ENCODE results near the gene AJM1. TPM values are rescaled to one million over a fixed set of nuclear protein-coding genes. Genes with fewer than 3 reads are reported as not detected.

The AJM1 gene
- total RNA-seq, 2 experiments from 2014 or later, result 4.0 to 4.1 TPM

GRCh38 chr9:136820971-136821825 is 21.1 kb upstream of the AJM1 start:
- no peaks in the 10 kb centered on the region for H3K27me3 Mint-ChIP-seq
- CTCF ChIA-PET, result interaction anchor here (0.9 kb wide), 2 partner anchors 14 to 210 kb away, joined by 3 to 4 read pairs; no protein-coding TSS in a partner anchor

DNA sequence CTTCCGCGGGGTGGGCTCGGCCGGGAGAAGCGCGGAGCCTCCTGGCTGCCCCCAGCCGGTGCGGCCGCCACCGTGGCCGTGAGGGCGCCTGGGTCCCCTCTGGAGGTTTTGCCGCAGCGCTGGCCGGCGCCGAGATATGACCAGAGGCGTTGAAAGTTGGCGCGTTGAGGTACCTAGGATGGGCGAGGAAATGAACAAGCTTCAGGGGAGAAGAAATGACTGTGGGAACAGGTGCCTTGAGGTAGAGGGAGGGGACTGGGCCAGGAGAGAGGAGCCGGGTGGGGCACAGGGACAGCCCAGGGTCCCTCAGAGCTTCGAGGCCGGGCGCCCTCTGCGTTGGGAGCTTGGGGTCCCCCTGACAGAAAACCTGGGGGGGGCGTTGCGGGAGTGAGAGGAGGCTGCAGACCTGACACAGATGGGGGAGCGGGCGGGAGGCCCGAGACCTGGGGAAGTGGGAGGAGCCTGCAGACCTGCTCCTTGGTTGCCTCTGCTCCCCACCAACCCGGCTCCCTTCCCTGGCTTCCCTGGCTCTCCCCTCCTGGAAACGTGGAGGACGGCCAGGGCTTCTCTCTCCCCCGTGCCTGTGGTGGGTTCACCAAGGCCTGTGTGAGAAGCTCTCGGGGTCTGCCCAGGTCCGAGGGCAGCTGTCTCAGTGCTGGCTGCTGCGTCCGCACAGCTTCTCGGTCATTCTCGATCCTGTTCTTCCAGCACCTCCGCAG is 20.3 kb upstream of the AJM1 start:
- ChIA-PET POLR2A (no interaction called here), CTCF (interaction anchor here (0.7 to 1.9 kb wide), 2 partner anchors 20 to 21 kb away, joined by 3 to 5 read pairs; no protein-coding TSS in a partner anchor)
- Mint-ChIP-seq H3K4me3 (no peak overlapping the region), H3K9me3 (no peaks in the 10 kb centered on the region), H3K27me3 (no peaks in the 10 kb centered on the region), H3K4me1 (peaks cover 9% of the 10 kb centered on the region), H3K36me3 (ENCODE audit: low read depth) (peaks cover 13% of the 10 kb centered on the region), H3K27ac (no peak overlapping the region)
- no peak for DNase-seq

More at GRCh38 chr9:136820971-136821825, 21.1 kb upstream of the AJM1 start:
- POLR2A ChIA-PET, result no interaction called here
- Mint-ChIP-seq H3K36me3 (ENCODE audit: low read depth) (peaks cover 15% of the 10 kb centered on the region), H3K4me3 (no peak overlapping the region), H3K27ac (no peak overlapping the region), H3K9me3 (no peaks in the 10 kb centered on the region), H3K4me1 (peaks cover 11% of the 10 kb centered on the region)
- DNase-seq, result no peak

DNA sequence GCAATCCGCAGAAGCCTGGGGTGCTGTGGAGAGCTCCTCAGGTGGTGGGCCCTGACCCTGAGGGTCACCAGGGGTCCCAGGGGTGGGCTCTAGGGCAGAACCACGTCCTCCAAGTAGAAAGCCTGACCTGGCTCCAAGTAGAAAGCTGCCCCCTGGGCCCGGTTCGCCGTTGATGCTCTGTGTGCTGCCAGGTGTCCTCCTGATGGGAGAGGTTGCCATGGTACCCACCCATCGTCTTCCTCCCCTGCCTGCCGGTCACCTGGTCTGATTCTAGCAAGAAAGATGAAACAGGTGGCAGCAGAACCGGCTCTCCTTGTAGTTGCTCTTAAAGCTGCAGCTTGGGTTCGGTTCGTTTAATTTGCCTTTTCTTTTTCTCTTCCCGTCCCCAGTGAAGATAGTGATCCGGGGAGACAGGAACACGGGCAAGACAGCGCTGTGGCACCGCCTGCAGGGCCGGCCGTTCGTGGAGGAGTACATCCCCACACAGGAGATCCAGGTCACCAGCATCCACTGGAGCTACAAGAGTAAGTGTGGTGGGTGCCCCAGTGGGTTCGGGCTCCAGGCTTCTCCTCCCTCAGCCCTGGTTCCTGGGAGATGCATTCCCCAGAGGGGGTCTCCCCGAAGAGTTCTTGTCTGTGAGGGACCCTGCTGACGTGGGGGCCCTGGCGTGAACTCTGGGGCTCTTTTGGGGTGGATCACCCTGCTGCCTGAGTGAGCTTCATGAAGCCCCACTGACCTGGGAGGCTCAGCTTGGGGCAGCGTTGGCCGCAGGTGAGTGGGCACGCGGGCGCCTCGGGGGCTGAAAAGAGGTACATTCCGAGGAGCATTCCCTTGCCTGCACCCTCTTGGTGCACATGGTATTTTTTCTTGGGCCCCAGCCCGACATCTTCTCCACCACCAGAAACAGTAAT is 18.9 kb upstream of the AJM1 start:
- peaks cover 7% of the 10 kb centered on the region for H3K4me1 Mint-ChIP-seq
- ChIA-PET POLR2A (no interaction called here), CTCF (interaction anchor here (0.7 to 1.9 kb wide), 3 partner anchors 12 to 173 kb away, joined by 3 to 5 read pairs (median 5); no protein-coding TSS in a partner anchor)
- no peaks in the 10 kb centered on the region for H3K27me3 Mint-ChIP-seq
- DNase-seq, result no peak
- H3K27ac Mint-ChIP-seq, result no peak overlapping the region
- H3K9me3 Mint-ChIP-seq, result no peaks in the 10 kb centered on the region
- no peak overlapping the region for H3K4me3 Mint-ChIP-seq
- H3K36me3 Mint-ChIP-seq (ENCODE audit: low read depth), result peaks cover 12% of the 10 kb centered on the region

DNA sequence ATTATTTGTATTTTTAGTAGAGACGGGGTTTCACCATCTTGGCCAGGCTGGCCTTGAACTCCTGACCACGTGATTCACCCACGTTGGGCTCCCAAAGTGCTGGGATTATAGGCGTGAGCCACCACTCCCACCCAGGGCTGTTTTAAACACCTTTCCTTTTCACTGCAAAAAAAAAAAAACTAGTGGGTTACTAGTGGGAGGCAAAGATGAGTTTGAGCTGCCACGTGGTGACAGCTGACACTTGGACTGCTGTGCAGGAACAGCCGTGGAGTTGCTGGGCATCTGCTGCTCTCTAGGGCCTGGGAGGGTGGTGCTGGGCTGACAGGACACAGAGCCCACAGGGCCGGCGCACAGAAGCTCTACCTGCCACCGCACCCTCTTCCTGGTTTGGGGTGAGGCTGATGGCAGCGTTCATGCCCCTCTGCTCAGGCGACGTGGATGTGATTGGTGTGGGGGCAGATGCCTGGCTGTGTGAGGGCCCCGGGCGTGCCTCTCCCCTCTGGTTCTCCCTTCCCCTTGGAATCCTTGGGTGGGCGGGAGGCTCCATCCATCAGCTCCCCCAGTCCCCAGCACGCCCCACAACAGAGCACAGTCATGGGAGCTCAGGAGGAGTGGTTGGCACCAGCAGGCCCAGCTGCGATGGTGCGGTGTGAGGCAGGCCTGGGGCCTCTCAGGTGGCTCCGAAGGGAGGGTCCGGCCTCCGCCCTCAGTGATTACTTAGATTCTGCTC is 17.6 kb upstream of the AJM1 start:
- no peak overlapping the region for H3K27ac Mint-ChIP-seq
- H3K9me3 Mint-ChIP-seq, result no peaks in the 10 kb centered on the region
- POLR2A ChIA-PET, result no interaction called here

DNA sequence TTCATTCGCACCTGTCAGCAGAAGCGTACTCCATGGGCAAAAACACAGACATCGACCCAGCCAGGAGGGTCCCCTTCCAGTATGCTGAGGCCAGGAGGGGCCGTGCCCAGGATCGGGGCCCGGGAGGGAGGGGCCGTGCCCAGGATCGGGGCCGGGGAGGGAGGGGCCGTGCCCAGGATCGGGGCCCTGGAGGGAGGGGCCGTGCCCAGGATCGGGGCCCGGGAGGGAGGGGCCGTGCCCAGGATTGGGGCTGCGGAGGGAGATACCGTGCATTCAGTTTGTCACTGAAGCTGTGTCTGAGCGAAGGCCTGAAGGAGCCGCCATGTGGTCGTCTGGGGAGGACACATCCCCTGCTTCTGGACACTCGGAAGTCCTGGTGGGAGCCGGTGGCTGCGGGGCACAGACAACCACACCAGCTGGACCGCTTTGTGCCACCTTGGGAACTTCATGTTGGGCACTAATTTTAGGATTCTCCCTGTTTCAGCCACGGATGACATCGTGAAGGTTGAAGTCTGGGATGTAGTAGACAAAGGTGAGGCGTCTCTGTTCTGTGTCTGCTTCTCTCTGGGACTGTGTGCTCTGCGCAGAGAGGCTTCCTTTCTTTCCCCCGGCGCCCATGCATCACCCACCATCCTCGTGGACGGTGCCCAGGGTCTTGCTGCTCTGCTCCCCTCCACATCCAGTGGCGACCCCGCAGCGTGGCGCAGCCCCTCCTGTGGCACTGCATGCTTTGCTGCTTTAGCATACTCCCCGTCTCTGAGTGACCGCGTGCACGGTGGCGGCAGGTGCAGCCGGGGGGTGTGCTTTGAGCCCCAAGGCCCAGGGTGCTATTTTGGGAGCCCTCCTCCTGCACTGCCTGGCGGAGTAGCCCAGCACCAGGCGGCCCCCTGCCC is 16.7 kb upstream of the AJM1 start:
- Mint-ChIP-seq H3K27me3 (no peaks in the 10 kb centered on the region), H3K36me3 (ENCODE audit: low read depth) (peaks cover 12% of the 10 kb centered on the region), H3K9me3 (no peaks in the 10 kb centered on the region), H3K4me3 (no peak overlapping the region), H3K27ac (no peak overlapping the region), H3K4me1 (peaks cover 7% of the 10 kb centered on the region)
- POLR2A ChIA-PET, result no interaction called here
- CTCF ChIA-PET, result interaction anchor here (0.6 to 1.0 kb wide), 2 partner anchors 26 to 135 kb away, joined by 3 read pairs; no protein-coding TSS in a partner anchor
- DNase-seq, result no peak

More for the DNA sequence above, 17.6 kb upstream of the AJM1 start:
- DNase-seq, result no peak
- Mint-ChIP-seq H3K4me1 (peaks cover 7% of the 10 kb centered on the region), H3K27me3 (no peaks in the 10 kb centered on the region), H3K36me3 (ENCODE audit: low read depth) (peaks cover 12% of the 10 kb centered on the region), H3K4me3 (no peak overlapping the region)
- CTCF ChIA-PET, result interaction anchor here (0.6 to 0.7 kb wide), 3 partner anchors 76 to 322 kb away, joined by 3 to 4 read pairs (median 3); no protein-coding TSS in a partner anchor

DNA sequence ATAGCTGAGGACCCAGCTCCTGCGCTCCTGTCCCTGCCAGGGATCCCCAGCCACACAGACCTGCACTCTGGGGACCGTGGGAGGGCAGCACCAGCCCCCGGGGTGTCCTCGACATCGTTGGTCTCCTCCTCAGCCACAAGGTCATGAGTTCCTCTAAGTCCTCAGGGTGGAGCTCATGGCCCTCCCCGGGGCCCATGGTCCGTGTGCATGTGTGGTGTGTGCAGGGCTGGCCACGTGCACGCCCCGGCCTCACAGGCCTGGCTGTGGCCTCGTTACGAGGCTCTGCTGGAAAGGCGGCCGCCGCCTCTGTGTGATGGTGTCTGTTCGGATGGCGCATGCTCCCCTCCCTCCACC is 16.1 kb upstream of the AJM1 start:
- Mint-ChIP-seq H3K36me3 (ENCODE audit: low read depth) (peaks cover 9% of the 10 kb centered on the region), H3K4me1 (peaks cover under 1% of the 10 kb centered on the region), H3K4me3 (no peak overlapping the region), H3K9me3 (no peaks in the 10 kb centered on the region), H3K27me3 (no peaks in the 10 kb centered on the region), H3K27ac (no peak overlapping the region)
- ChIA-PET POLR2A (no interaction called here), CTCF (interaction anchor here (0.6 to 1.0 kb wide), 2 partner anchors 27 to 134 kb away, joined by 3 read pairs; no protein-coding TSS in a partner anchor)
- DNase-seq, result no peak

DNA sequence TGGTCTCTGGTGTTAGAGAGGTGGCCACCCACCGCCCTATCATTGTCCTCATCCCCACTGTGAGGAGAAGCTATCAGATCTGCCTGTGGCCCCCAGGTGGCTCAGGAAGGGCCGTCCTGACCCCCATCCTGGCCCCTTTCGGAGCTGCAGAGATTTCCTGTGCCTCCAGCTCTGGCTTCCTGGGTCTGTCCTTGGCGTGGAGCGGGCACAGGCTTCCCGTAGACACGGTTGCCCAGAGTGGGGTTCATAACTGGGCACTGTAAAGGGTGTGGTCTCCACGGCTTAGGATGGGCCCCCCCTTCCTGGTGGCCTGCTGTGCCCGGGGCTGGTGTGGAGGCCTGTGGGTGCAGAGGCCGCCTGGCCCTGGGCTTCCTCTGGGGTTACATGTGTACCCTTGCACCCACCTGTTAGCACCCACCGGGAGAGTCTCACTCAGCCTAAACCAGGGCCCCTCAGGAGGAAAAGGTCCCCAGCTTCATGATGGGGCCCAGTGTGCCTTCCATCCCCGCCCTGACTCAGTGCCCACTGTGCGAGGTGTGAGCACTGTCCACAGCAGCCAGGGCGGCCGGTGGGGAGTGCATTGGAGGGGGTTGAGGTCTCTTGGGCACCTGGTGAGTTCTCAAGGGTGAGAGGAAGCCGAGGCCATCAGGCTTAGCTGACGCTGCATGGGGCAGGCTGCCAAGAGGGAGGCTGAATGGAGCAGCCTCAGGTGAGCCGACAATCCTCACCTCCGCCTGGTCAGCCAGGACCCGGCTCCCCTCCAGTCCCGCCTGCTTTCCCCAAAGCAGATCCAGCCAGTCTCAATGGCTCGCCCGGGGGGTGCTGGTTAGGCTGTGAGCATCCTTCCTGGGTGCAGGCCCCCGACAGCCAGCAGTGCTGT is 15.3 kb upstream of the AJM1 start:
- CTCF ChIA-PET, result interaction anchor here (1.0 to 3.1 kb wide), 3 partner anchors 15 to 55 kb away, joined by 3 to 19 read pairs (median 4); partner anchors contain the start of gene AJM1
- Mint-ChIP-seq H3K4me3 (no peak overlapping the region), H3K4me1 (no peaks in the 10 kb centered on the region), H3K9me3 (no peaks in the 10 kb centered on the region), H3K36me3 (ENCODE audit: low read depth) (peaks cover 10% of the 10 kb centered on the region), H3K27ac (no peak overlapping the region), H3K27me3 (no peaks in the 10 kb centered on the region)
- no peak for DNase-seq
- POLR2A ChIA-PET, result no interaction called here

- H3K4me3 Mint-ChIP-seq, result no peak overlapping the region
- H3K9me3 Mint-ChIP-seq, result no peaks in the 10 kb centered on the region
- CTCF ChIA-PET, result interaction anchor here (1.6 to 3.1 kb wide), 2 partner anchors 14 to 54 kb away, joined by 4 to 19 read pairs; partner anchors contain the start of gene AJM1
- no peaks in the 10 kb centered on the region for H3K4me1 Mint-ChIP-seq
- DNase-seq, result no peak
- POLR2A ChIA-PET, result no interaction called here
- H3K36me3 Mint-ChIP-seq (ENCODE audit: low read depth), result peaks cover 12% of the 10 kb centered on the region
- no peak overlapping the region for H3K27ac Mint-ChIP-seq
- no peaks in the 10 kb centered on the region for H3K27me3 Mint-ChIP-seq
These were observed 14.3 kb upstream of the AJM1 start for GRCh38 chr9:136827794-136828473.

- H3K4me1 Mint-ChIP-seq, result no peaks in the 10 kb centered on the region
- no peaks in the 10 kb centered on the region for H3K27me3 Mint-ChIP-seq
- no peaks in the 10 kb centered on the region for H3K9me3 Mint-ChIP-seq
- ChIA-PET CTCF (interaction anchor here (0.6 to 3.1 kb wide), 4 partner anchors 14 to 264 kb away, joined by 3 to 19 read pairs (median 4); partner anchors contain the start of gene AJM1), POLR2A (no interaction called here)
- peaks cover 12% of the 10 kb centered on the region for H3K36me3 Mint-ChIP-seq (ENCODE audit: low read depth)
- no peak for DNase-seq
- no peak overlapping the region for H3K27ac Mint-ChIP-seq
- H3K4me3 Mint-ChIP-seq, result no peak overlapping the region
These were observed 13.7 kb upstream of the AJM1 start for GRCh38 chr9:136828474-136829140.

- H3K27ac Mint-ChIP-seq, result no peak overlapping the region
These were observed 12.9 kb upstream of the AJM1 start for GRCh38 chr9:136829412-136829811.

More at GRCh38 chr9:136829412-136829811, 12.9 kb upstream of the AJM1 start:
- Mint-ChIP-seq H3K9me3 (no peaks in the 10 kb centered on the region), H3K36me3 (ENCODE audit: low read depth) (peaks cover 12% of the 10 kb centered on the region), H3K4me3 (no peak overlapping the region), H3K4me1 (no peaks in the 10 kb centered on the region), H3K27me3 (no peaks in the 10 kb centered on the region)
- ChIA-PET POLR2A (no interaction called here), CTCF (interaction anchor here (0.6 to 3.1 kb wide), 3 partner anchors 13 to 263 kb away, joined by 3 to 19 read pairs (median 5); partner anchors contain the start of gene AJM1)
- no peak for DNase-seq
